Measurements from ENCODE around the gene ZNF48.
A peak's percentile ranks its signal among the peaks of the same experiment; 100 is the strongest.

ZNF48 gene

GRCh38 chr16:30358990-30359870 is 36.0 kb upstream of the ZNF48 start:
- no peak for DNase-seq (ENCODE audit: low spot score)

DNA sequence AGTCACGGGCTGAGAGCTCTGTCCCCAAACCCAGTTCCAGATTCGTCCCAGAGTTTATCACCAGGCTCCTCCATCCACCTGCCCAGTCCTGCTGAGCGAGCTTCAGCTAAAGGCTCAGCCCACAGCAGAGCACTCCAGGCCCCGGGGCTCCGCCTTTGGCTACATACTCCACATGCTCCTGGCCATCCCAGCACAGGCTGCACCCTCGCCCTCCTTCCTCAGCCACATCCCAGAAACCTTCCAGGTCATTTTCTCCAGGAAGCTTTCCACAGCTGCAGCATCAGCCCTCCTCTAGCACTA is 35.4 kb upstream of the ZNF48 start:
- DNase-seq (ENCODE audit: low spot score): no peak

DNA sequence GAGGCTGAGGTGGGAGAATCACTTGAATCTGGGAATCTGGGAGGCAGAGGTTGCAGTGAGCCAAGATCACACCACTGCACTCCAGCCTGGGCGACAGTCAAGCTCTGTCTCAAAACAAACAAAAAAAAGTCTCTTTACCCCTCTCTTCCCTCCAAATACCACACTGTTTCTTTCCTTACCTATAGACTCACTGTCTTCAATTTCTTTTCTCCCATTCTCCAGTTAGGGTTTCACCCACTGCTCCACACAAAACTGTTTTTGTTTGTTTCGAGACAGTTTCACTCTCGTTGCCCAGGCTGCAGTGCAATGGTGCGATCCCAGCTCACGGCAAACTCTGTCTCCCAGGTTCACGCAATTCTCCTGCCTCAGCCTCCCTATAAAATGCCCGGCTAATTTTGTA is 34.0 kb upstream of the ZNF48 start:
- DNase-seq (ENCODE audit: low spot score): no peak

DNA sequence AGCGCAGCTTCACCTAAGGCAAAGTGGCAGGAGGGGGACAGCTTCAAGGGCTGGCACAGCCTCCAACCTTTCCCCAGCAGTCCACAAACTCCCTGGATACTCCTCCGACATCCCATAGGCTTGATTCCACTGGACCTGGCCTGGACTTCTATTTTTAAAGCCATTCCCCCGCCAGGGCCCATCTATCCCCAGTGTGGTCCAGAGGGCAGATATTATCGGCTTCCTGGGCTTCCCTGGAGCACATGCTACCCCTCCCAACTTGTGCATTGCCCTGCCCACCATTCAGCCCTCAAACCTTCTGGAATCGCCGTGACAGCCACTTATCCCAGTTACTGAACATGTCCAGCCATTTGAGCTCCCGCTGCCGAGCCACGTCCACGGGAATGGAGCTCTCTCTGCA is 30.0 kb upstream of the ZNF48 start:
- no peak for DNase-seq (ENCODE audit: low spot score)

- no peak for DNase-seq (ENCODE audit: low spot score)
Observed at GRCh38 chr16:30366511-30366910, 28.7 kb upstream of the ZNF48 start.

DNA sequence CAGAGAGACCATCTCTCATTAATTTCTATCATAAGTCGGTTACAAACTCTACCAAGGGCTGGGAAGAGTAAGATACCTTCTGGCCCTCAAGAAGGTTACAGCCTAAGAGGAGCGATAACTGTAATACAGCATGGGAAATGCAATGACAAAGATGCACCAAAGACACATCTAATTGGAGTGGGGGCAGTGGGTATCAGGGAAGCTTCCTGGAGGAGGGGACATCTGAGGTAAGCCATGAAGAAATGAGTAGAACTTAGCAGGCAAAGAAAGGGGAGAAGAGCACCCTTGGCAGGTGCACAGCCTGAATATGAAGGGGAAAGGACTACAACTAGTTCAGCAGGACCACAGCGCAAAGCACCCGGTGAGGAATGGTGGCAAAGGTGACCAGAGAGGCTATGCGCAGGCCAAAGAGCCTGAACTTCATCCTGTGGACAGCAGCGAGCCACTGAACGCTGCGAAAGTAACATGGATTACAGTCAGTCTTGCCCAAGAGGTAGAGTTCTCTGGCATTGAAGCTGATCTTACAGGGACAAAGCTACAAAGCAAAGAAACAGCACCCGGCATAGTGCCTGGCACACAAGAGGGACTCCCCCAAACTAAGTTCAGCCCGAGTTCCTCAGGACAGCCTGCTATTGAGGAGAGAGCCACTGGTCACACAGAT is 27.7 kb upstream of the ZNF48 start:
- DNase-seq (ENCODE audit: low spot score): peak; percentile 42

GRCh38 chr16:30368122-30368791 is 27.0 kb upstream of the ZNF48 start:
- DNase-seq (ENCODE audit: low spot score): peak; percentile 44

- DNase-seq (ENCODE audit: low spot score): peak; percentile 40
Observed at GRCh38 chr16:30368792-30369090, 26.5 kb upstream of the ZNF48 start.

DNA sequence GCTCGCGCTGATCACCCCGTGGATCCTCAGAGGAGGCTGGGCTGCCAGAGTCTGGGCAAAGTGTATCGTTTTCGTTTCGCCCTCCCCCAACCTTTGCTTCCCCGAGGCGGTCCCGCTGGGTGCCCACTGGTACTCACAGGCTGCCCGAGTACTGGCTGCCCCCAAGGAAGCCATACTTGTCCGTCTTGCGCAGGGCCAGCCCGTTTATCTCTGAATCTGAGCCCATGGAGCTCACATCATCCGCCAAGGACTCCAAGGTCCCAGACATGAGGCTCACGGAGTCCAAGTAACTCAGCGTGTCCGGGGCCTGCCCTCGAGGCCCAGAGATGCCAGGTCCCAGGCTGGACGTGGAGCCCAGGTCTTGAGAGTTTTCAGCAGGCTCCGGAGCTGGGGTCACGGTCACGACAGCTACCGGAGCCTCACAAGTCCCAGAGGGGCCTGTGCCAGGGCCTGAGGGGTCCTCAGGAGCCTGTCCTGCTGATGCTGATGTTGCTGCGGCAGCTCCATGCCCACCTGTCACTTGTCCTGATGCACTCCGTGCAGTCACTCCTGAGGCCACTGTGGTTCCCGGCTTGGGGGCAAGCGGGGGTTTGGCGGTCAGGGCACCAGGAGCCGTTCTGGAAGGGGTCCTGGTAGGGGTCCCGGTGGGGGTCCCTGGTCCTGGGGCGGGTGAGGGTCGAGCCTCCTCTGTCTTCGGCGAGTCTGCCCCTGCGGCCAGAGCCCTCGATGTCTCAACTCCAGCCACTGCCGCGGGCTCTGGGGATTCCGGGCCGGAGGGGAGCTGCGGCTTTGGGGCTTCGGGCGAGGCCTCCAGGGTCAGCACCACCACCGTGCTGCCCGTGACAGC is 25.9 kb upstream of the ZNF48 start:
- peak; percentile 75 for DNase-seq (ENCODE audit: low spot score)

- DNase-seq (ENCODE audit: low spot score): no peak
Observed at GRCh38 chr16:30369938-30370455, 25.2 kb upstream of the ZNF48 start.

DNA sequence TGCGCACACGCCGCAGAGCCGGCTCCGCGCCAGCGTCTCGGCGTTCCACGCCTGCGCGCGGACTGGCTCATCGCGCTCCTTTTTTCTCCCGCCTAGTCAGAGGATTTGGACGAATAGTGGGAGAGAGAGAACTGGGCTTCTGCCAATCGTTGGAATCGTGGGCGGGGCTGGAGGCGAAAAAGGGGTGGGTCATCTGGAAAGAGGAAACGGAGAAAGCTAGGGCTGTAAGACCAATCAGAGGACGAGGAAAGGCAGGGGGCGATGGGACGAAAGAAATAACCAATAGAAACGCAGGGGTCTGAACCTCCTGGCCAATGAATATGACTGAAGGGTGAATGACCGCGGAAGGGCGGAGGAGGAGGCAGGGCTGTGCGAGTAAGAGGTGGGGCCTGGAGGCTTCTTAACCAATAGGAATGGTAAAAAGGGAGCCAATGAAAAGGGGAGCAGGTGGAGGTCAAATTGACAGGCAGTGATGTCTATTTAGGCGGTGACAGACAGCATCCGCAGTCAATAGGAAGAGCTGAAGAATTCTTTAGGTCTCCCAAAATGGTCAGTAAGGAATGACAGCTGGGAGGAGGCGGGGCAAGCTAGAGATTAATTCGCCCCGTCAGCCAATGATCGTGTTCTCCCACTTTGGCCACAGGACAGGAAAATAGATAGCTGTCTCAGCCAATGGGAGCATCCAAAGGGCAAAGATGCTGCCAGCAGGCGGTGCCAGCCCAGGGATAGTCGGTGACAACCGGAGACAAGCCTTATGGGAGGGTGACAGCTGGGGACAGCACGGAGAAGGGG is 24.6 kb upstream of the ZNF48 start, which contains the start of gene TBC1D10B:
TBC1D10B (minus strand) TSS at position 39 of the 792 bp plus-strand sequence. CDS start 311 bp downstream, outside the sequence.
- peak; percentile 99 for DNase-seq (ENCODE audit: low spot score)

DNA sequence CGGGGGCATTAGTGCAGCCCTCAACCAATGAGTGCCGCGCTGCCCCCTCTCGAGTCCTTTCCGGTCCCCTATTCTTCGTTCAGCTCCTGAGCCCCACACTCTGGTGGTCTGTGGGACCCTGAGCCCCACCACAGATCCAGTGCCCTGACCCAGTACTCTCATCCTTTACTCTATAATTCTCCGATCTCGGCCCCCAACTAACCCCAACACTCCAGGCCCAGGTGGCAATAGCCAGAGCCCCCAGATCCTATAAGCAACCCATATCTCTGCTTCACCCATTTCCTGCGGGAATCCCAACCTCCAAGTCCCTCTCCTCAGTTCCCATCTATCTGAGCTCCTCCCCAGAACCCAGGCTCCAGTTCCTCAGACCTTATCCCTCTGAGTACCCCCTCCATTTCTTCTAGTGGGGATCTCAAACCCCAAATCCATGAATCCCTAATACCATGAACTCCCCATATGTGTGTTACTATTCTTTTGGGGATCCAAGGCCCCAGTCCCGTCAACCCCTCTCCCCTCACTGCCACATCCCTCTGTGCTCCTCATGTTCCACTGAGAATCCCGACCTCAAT is 23.9 kb upstream of the ZNF48 start:
- DNase-seq (ENCODE audit: low spot score): peak; percentile 44

GRCh38 chr16:30372038-30372712 is 23.0 kb upstream of the ZNF48 start:
- DNase-seq (ENCODE audit: low spot score): peak; percentile 37

- no peak for DNase-seq (ENCODE audit: low spot score)
Observed at GRCh38 chr16:30372725-30373124, 22.5 kb upstream of the ZNF48 start.

DNA sequence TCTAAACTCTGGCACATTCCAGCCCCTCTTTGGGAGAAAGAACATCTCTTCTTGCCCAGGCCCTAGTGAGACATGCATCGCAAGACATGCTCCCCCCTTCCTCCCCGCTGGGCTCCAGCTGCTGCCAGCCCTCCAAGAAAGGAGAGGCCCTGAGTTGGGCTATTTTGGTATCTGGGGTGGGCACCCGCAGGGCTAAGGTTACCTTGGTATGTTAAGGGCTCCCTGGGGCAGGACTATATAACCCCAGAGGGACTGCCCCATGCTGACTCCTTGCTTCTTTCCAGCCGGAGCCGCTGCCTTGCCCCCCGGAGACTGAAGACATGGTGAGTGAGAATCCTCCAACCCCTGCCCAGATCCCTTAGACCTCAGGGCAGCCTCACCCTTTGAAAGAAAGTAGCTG is 20.7 kb upstream of the ZNF48 start, which contains the start of gene MYL11:
MYL11 (plus strand) TSS at position 265 of the 400 bp plus-strand sequence; CDS start at position 321, 56 bp downstream.
- DNase-seq (ENCODE audit: low spot score): no peak

DNA sequence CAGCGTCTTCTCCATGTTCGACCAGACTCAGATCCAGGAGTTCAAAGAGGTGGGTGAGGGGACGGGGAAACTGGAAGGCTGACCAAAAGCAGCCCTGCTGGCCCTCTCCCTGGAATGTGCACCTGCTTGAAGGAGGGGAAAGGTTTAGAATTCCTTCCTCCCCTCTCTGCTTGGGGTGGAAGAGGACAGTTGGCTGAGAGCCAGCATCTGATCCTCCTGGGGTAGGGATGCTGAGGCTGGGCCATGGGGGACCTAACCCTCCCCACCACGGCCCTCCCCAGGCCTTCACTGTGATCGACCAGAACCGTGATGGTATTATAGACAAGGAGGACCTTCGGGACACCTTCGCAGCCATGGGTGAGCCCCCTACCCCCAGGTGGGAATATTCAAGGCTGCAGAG is 19.4 kb upstream of the ZNF48 start:
- DNase-seq (ENCODE audit: low spot score): peak; percentile 53

GRCh38 chr16:30376461-30376902 is 18.7 kb upstream of the ZNF48 start:
- DNase-seq (ENCODE audit: low spot score): peak; percentile 48

DNA sequence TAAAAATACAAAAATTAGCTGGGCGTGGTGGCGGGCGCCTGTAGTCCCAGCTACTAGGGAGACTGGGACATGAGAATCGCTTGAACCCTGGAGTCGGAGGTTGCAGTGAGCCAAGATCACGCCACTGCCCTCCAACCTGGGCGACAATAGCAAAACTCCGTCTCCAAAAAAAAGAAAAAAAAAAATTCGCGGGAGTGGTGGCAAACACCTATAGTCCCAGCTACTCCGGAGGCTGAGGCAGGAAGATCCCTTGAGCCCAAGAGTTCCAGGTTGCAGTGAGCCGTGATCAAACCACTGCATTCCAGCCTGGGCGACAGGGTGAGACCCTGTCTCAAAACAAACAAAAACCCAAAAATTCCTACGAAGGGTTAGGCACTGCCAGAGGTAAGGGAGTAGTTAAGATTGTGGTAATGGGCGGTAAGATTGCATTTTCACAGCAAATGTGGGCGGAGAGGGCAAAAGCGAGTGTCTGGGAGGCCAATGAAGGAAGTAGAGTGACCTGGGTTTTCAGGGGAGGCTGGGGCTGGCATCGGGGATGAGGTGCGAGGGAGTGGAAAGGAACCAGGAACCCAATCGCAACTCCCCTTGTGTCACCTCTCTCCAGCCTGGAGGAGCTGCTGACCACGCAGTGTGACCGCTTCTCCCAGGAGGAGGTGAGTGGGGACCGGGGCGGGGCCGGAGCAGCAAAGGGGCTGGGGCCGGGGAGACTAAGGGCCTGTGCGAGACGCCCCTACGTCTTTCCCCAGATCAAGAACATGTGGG is 18.0 kb upstream of the ZNF48 start:
- no peak for DNase-seq (ENCODE audit: low spot score)

- peak; percentile 92 for DNase-seq (ENCODE audit: low spot score)
Observed at GRCh38 chr16:30377812-30378235, 17.4 kb upstream of the ZNF48 start.
